Activated naive CD4-positive, alpha-beta T cell treated with anti-CD3 and anti-CD28 coated beads, Interleukin-2, amount 50 U/mL, for 24 hours (primary cell): ENCODE measurements around the gene ADAMTS1.
A peak's percentile ranks its signal among the peaks of the same experiment; 100 is the strongest.
"Not testable (repeated sequence)": the region's sequence is repeated elsewhere in the genome, so short reads cannot be mapped to it uniquely, and the experiment has no call there.

Experiments used
- H3K27ac Mint-ChIP-seq: one replicate; pipeline ENCODE4 v1.8.0; 2021; ENCODE audit warnings: mild to moderate bottlenecking, mixed read lengths
- H3K27me3 Mint-ChIP-seq: one replicate; pipeline ENCODE4 v1.8.0; 2021; ENCODE audit warnings: mixed read lengths
- H3K36me3 Mint-ChIP-seq: one replicate; pipeline ENCODE4 v1.8.0; 2021; ENCODE audit warnings: mixed read lengths
- H3K4me1 Mint-ChIP-seq: one replicate; pipeline ENCODE4 v1.8.0; 2021; ENCODE audit warnings: mixed read lengths
- H3K4me3 Mint-ChIP-seq: one replicate; pipeline ENCODE4 v1.8.0; 2021; ENCODE audit warnings: mild to moderate bottlenecking, mixed read lengths
- H3K9me3 Mint-ChIP-seq: one replicate; pipeline ENCODE4 v1.8.0; 2021; ENCODE audit warnings: mixed read lengths

Gene ADAMTS1

DNA sequence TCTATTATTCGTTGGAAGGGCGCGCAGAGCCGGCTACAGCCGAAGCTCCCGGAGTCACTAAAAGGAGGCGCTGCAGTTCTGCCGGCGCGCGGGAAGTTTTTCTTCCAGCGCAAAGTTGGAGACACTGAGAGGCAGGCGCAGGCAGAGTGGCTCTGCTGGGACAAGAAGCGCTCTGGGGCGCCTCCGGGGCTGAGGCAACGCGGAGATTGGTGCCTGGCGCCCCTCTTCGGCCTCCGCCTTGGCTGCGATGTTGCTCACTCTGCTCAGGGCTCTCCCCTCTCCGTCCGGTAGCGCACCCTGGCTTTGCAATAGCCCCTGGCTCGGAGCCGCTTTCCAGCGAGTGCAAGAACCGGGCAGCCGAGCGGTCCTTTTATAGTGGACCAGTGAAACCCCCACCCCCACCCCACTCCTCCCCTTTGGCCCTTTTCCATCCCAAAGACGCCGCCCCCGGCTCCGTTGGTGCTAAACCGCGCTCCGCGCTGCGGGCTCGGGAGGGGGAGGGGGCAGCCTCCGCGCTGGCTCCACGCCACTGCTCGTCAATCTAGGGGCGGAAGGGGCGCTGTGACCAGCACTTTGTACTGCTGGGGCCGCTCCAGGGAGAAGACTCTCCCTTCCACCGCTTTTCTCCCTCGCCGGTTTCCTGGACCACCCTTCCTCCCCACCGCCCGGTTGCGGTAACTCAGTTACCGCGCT, at the start of gene ADAMTS1:
ADAMTS1 (minus strand) TSS at position 344 of the 693 bp plus-strand sequence. CDS start 455 bp downstream, outside the sequence.
- Mint-ChIP-seq H3K36me3 (peaks cover 2% of the 10 kb centered on the region), H3K4me1 (peaks cover 31% of the 10 kb centered on the region), H3K4me3 (peak within 1 kb of the TSS; percentile 78), H3K27me3 (peaks cover 56% of the 10 kb centered on the region), H3K9me3 (no peaks in the 10 kb centered on the region), H3K27ac (no peak within 1 kb of the TSS)

DNA sequence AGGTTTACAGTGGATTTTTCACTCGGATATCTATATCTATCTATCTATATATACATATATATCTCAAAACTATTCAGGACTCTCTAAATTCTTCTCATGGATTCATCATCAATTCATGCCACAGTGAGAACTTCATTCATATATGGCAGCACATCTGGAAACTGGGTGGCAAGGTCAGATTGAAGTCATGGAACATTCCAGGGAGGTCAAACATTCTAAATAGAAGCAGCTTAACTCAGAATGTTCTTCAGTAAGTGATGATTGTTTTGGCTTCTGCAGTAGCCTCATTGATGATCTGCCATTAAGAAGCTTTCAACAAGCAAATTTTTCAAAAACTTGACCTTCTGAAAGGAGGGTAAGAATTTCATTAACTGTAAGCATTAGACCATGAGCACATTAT, 46.9 kb upstream of the ADAMTS1 start:
- H3K4me3 Mint-ChIP-seq: no peak overlapping the region
- H3K27me3 Mint-ChIP-seq: peaks cover 3% of the 10 kb centered on the region
- H3K4me1 Mint-ChIP-seq: no peaks in the 10 kb centered on the region
- H3K36me3 Mint-ChIP-seq: no peaks in the 10 kb centered on the region
- H3K27ac Mint-ChIP-seq: no peak overlapping the region
- H3K9me3 Mint-ChIP-seq: peaks cover 7% of the 10 kb centered on the region

DNA sequence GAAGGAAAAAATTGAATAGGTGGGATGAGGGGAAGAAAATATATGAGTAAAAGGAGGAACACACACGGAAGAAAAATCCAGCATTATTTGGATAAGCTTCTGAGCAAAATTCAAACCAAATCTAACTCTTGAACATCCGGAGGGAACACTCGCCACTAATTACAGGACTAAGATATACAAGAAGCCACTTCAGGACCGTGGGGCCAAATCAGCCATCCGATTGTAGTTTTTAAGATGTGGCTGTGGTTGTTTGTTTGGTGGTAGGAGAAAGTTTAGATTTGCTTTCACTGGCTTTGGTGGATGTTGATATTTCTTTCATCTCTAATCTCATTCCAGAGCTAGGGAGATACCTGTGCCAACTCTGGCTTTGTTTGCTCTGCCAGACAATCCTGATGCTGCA, 43.7 kb upstream of the ADAMTS1 start:
- no peaks in the 10 kb centered on the region for H3K4me1 Mint-ChIP-seq
- no peak overlapping the region for H3K4me3 Mint-ChIP-seq
- peaks cover 3% of the 10 kb centered on the region for H3K27me3 Mint-ChIP-seq
- no peaks in the 10 kb centered on the region for H3K36me3 Mint-ChIP-seq
- H3K9me3 Mint-ChIP-seq: peaks cover 7% of the 10 kb centered on the region
- H3K27ac Mint-ChIP-seq: no peak overlapping the region

DNA sequence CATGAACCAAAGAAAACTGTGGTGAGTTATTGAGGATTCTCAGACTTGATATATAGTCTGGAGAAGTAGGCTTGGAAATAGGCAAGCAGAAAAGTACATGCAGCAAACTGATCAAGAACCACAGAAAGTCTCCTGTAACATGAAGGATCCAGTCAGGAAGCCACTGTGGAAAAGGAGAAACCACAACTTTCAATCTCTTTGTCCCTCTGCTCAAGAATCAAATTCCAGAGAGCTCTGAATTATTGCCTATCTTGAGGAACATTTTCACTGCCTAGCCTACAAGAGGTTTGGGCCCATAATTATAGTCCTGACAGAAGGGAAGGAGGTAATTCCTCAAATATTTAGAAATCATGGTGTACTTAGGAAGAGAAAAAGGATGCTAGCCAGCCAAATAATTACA, 43.0 kb upstream of the ADAMTS1 start:
- Mint-ChIP-seq H3K9me3 (peaks cover 7% of the 10 kb centered on the region), H3K4me1 (no peaks in the 10 kb centered on the region), H3K36me3 (no peaks in the 10 kb centered on the region), H3K27me3 (peaks cover 3% of the 10 kb centered on the region), H3K4me3 (no peak overlapping the region), H3K27ac (no peak overlapping the region)

DNA sequence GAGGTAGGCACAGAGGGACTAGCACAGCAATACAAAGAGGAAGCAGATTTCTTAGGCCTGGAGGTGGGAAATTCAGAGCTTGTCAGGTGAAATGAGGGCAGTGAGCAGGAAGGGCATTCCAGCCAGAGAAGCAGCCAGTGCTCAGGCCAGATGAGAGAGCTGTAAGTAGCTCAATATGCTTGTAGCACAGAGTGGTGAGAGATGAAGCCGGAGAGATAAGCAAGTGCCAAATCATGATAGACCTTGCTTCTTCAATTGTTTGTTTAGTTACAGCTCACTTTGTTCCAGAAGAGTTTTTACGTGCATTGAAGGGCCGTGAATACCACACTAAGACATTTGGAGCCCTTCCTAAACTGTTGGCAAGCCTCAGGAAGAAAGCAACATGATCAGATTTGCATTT, 42.0 kb upstream of the ADAMTS1 start:
- Mint-ChIP-seq H3K9me3 (peaks cover 7% of the 10 kb centered on the region), H3K27ac (no peak overlapping the region), H3K36me3 (no peaks in the 10 kb centered on the region)

DNA sequence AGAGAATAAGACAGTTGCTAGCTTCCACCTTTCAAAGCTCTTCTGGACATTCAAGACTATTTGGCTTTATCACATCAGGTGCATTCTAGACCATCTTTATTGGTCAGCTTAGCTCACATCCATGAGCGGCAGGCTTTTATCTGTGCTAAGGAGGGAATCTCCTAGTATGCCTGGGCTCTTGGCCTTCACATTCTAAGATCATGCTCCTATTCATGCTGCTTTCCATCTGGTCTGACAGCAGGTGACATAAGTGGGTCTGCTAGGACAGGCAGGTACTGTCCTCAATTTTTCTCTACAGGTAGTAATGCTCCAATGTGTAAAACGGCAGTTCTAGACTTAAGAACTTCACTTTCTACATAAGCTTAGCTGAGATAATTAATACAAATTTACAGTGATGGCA, 39.2 kb upstream of the ADAMTS1 start:
- Mint-ChIP-seq H3K27me3 (peaks cover 16% of the 10 kb centered on the region), H3K36me3 (no peaks in the 10 kb centered on the region), H3K4me1 (no peaks in the 10 kb centered on the region), H3K27ac (no peak overlapping the region), H3K4me3 (no peak overlapping the region), H3K9me3 (peaks cover 7% of the 10 kb centered on the region)

More for the DNA sequence above, 42.0 kb upstream of the ADAMTS1 start:
- no peaks in the 10 kb centered on the region for H3K4me1 Mint-ChIP-seq
- no peak overlapping the region for H3K4me3 Mint-ChIP-seq
- H3K27me3 Mint-ChIP-seq: peaks cover 5% of the 10 kb centered on the region

DNA sequence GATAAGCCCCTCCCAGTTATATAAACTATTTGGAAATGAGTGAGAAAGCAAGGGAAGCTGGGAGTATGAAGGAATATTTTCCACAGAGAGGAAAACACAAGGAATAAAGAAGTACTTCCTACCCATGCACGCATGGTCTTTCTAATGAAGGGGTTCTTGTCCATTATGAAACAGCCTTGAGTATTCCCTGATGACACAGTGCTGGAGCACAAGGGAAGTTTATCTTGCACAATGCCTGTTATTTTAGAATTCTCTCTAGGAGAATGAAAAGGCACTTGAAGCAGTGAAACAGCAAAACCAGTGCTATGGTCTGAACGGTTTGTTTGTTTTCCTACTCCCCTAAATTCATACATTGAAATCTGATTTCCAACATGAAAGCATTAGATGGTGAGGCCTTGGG, 38.6 kb upstream of the ADAMTS1 start:
- H3K9me3 Mint-ChIP-seq: peaks cover 7% of the 10 kb centered on the region
- H3K27ac Mint-ChIP-seq: no peak overlapping the region
- H3K27me3 Mint-ChIP-seq: peaks cover 16% of the 10 kb centered on the region
- no peak overlapping the region for H3K4me3 Mint-ChIP-seq
- no peaks in the 10 kb centered on the region for H3K4me1 Mint-ChIP-seq
- no peaks in the 10 kb centered on the region for H3K36me3 Mint-ChIP-seq

DNA sequence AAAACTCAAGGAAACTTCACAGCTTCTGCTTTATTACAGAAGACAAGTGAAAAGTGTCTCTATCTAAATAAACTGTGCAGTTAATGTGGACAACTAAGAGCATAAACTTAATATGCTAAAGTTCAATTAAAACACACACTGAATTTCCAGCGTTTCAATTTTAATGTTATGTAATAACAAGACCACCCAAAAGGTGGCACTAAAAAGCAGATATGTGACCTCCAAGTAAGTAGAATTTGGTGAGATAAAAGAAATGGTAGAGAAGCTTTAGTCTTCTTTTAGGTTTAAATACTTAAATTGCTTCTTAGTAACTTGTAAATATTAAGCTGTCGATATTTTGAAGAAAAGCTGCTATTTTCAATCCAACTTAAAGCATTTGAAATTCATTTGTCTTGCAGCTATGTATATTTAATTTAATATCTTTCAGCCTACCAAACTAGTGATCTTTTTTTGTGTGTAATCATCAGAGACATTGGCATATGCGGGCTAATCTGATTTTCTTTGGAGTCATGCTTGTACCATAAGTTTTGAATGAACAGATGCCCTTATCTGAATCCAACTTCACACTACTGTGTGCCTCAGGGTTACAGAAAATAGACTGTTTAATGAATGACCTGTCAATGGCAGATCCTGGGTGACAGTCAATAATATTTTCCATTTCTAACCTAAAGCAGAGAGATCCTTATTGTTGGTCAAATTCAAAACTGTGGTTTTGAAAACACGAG, 36.5 kb upstream of the ADAMTS1 start:
- Mint-ChIP-seq H3K4me3 (no peak overlapping the region), H3K27me3 (peaks cover 14% of the 10 kb centered on the region), H3K36me3 (no peaks in the 10 kb centered on the region), H3K27ac (no peak overlapping the region), H3K9me3 (no peaks in the 10 kb centered on the region), H3K4me1 (no peaks in the 10 kb centered on the region)

DNA sequence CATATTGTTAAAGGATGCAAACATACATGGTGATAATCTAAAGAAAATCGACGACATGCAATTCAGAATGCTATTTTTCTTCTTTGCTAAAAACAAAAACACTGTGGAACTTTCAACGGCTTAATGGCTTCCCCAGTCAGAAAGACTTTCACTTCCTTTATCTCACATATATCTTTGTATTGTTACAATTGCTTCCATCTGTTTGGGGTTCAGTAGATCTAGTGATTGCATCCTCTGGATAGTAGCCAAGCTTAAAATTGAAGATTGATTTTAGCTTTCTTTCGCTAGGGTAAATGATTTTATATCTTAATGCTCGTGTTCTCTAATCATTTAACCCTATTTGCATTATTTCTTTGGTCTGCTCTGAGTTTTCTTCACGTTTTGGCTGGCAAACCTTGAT, 31.8 kb upstream of the ADAMTS1 start:
- no peak overlapping the region for H3K4me3 Mint-ChIP-seq
- no peaks in the 10 kb centered on the region for H3K36me3 Mint-ChIP-seq
- H3K27me3 Mint-ChIP-seq: peaks cover 10% of the 10 kb centered on the region
- no peaks in the 10 kb centered on the region for H3K4me1 Mint-ChIP-seq
- no peak overlapping the region for H3K27ac Mint-ChIP-seq
- no peaks in the 10 kb centered on the region for H3K9me3 Mint-ChIP-seq

DNA sequence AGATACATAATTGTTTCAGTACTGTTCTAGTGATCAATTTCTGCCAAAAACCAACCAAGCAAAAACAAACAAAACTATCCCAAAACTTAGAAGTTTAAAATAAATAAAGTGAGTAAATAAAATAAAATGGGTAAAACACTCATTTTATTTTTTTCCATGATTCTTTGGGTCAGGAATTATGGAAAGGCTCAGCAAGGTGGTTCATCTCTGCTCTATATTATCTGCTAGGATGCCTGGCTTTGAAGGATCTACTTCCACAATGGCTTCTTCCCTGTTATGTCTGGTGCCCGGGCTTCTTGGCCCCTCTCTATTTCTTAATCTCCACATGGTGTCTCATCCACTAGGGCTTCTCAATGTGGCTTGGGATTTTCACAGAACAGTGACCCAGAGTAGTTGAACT, 29.1 kb upstream of the ADAMTS1 start:
- Mint-ChIP-seq H3K9me3 (no peaks in the 10 kb centered on the region), H3K27me3 (peaks cover 1% of the 10 kb centered on the region), H3K27ac (no peak overlapping the region), H3K36me3 (no peaks in the 10 kb centered on the region), H3K4me1 (no peaks in the 10 kb centered on the region), H3K4me3 (no peak overlapping the region)

DNA sequence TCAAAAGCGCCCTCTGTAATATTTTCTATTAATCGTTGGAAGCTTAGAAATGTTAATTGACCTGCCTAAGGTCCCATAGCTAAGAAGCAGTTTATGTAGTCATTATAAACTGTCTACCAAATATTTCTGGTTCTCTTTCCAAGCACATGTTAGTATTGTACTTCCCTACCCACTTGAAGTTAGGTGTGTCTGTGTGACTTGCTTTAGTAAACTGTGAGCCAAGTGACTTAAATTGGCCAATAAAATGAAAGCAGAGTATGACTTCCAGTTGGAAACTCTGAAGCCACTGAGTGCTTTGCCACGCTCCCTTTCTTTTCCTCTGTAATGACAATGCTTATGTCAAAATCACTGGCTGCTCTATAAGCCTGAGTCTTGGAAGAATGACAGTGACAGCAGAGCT, 20.6 kb upstream of the ADAMTS1 start:
- no peaks in the 10 kb centered on the region for H3K4me1 Mint-ChIP-seq
- H3K9me3 Mint-ChIP-seq: no peaks in the 10 kb centered on the region
- no peaks in the 10 kb centered on the region for H3K36me3 Mint-ChIP-seq
- H3K4me3 Mint-ChIP-seq: no peak overlapping the region
- no peak overlapping the region for H3K27ac Mint-ChIP-seq
- peaks cover 3% of the 10 kb centered on the region for H3K27me3 Mint-ChIP-seq

DNA sequence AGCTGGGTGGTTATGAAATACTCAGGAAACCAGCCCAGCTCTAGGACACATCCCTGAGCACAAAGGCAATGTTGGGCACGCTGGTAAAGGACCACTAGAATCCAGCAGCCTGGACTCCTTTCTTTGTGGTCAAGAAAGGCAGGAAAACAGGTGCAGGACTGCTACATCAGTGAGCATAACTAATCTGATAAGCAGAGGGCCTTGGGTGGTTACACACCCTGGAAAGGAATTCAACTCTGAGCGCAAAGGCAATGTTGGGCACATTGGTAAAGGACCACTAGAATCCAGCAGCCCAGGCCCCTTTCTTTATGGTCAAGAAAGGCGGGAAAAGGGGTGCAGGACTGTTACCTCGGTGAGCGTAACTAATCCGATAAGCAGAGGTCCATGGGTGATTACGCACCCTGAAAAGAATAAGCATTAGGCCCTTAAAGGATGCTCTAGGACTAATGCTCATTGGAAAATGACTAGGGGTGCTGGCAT, 11.7 kb upstream of the ADAMTS1 start:
- H3K4me1 Mint-ChIP-seq, H3K27me3 Mint-ChIP-seq, H3K4me3 Mint-ChIP-seq: not testable (repeated sequence)

DNA sequence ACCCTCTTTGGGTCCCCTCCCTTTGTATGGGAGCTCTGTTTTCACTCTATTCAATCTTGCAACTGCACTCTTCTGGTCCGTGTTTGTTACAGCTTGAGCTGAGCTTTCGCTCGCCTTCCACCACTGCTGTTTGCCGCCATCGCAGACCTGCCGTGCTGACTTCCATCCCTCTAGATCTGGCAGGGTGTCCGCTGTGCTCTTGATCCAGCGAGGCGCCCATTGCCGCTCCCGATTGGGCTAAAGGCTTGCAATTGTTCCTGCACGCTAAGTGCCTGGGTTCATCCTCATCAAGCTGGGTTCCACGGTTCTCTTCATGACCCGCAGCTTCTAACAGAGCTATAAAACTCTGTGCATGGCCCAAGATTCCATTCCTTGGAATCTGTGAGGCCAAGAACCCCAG, 9.5 kb upstream of the ADAMTS1 start:
- H3K36me3 Mint-ChIP-seq: not testable (repeated sequence)

More for the DNA sequence above, 11.7 kb upstream of the ADAMTS1 start:
- not testable (repeated sequence) for H3K9me3 Mint-ChIP-seq, H3K27ac Mint-ChIP-seq, H3K36me3 Mint-ChIP-seq

DNA sequence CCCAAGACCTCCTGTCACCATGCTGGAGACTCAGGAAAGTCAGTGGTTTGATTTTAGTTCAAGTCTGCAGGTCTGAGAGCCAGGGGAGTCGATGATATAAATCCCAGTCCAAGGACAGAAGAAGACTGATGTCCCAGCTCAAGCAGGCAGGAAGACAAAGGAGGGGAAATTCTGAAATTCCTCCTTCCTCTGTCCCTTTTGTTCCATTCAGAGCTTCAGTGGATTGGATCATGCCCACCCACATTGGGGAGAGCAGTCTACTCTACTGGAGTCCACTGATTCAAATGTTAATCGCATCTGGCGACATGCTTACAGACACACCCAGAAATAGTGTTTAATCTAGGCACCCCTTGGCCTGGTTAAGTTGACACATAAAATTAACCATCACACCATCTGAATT, 7.2 kb upstream of the ADAMTS1 start:
- H3K27ac Mint-ChIP-seq: no peak overlapping the region
- no peaks in the 10 kb centered on the region for H3K9me3 Mint-ChIP-seq
- no peaks in the 10 kb centered on the region for H3K36me3 Mint-ChIP-seq

More for the DNA sequence above, 9.5 kb upstream of the ADAMTS1 start:
- H3K27me3 Mint-ChIP-seq, H3K27ac Mint-ChIP-seq, H3K4me1 Mint-ChIP-seq, H3K4me3 Mint-ChIP-seq, H3K9me3 Mint-ChIP-seq: not testable (repeated sequence)

DNA sequence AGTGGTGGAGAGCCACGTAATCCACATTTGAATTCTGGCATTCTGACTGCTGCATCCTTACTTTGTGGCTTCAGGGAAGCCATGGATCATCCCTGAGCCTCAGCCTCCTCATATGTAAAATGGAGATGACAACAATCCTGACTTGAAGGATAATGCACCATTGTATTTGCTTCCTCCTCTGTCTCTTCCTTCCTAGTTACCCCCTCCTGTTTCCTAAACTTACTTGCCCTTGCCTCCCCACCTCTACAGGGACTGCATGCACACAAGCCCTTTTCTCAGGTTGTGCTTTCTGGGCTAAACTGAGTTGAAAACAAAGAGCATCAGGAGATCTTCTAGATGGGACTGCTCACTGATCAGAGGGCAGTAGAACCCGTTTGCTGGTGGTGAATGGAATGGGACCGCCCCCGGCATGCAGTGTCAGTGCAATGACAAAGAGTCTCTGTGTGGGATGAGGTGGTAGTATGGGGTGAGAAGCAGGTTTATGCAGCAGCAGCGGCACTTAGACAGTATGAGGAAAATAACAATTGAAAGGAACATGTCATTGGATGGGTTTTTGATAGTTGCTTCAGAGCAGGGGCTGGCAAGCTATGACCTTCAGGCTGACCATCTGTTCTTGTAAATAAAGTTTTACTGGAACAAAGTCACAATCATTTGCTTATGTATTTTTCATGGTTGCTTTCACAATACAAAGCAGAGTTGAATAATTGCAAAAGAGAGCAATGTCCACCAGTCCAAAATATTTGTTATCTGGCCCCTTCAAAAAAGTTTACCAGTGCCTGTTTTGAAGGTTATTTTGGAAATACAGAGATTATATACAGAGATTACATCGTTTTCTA, 6.1 kb upstream of the ADAMTS1 start:
- no peak overlapping the region for H3K4me3 Mint-ChIP-seq
- H3K27ac Mint-ChIP-seq: no peak overlapping the region
- no peaks in the 10 kb centered on the region for H3K9me3 Mint-ChIP-seq
- H3K27me3 Mint-ChIP-seq: peaks cover 23% of the 10 kb centered on the region
- peaks cover 11% of the 10 kb centered on the region for H3K4me1 Mint-ChIP-seq
- H3K36me3 Mint-ChIP-seq: peaks cover 2% of the 10 kb centered on the region

More for the DNA sequence above, 7.2 kb upstream of the ADAMTS1 start:
- peaks cover 13% of the 10 kb centered on the region for H3K27me3 Mint-ChIP-seq
- no peaks in the 10 kb centered on the region for H3K4me1 Mint-ChIP-seq
- H3K4me3 Mint-ChIP-seq: no peak overlapping the region
